ENCODE results near the gene BTBD7. TPM values are rescaled to one million over a fixed set of nuclear protein-coding genes. Genes with fewer than 3 reads are reported as not detected.
"Not testable (repeated sequence)": the region's sequence is repeated elsewhere in the genome, so short reads cannot be mapped to it uniquely, and the experiment has no call there.

The BTBD7 gene, protein sequence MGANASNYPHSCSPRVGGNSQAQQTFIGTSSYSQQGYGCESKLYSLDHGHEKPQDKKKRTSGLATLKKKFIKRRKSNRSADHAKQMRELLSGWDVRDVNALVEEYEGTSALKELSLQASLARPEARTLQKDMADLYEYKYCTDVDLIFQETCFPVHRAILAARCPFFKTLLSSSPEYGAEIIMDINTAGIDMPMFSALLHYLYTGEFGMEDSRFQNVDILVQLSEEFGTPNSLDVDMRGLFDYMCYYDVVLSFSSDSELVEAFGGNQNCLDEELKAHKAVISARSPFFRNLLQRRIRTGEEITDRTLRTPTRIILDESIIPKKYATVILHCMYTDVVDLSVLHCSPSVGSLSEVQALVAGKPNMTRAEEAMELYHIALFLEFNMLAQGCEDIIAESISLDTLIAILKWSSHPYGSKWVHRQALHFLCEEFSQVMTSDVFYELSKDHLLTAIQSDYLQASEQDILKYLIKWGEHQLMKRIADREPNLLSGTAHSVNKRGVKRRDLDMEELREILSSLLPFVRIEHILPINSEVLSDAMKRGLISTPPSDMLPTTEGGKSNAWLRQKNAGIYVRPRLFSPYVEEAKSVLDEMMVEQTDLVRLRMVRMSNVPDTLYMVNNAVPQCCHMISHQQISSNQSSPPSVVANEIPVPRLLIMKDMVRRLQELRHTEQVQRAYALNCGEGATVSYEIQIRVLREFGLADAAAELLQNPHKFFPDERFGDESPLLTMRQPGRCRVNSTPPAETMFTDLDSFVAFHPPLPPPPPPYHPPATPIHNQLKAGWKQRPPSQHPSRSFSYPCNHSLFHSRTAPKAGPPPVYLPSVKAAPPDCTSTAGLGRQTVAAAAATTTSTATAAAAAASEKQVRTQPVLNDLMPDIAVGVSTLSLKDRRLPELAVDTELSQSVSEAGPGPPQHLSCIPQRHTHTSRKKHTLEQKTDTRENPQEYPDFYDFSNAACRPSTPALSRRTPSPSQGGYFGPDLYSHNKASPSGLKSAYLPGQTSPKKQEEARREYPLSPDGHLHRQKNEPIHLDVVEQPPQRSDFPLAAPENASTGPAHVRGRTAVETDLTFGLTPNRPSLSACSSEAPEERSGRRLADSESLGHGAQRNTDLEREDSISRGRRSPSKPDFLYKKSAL
- 31.1 and 32.6 TPM in 2 replicates for total RNA-seq

DNA sequence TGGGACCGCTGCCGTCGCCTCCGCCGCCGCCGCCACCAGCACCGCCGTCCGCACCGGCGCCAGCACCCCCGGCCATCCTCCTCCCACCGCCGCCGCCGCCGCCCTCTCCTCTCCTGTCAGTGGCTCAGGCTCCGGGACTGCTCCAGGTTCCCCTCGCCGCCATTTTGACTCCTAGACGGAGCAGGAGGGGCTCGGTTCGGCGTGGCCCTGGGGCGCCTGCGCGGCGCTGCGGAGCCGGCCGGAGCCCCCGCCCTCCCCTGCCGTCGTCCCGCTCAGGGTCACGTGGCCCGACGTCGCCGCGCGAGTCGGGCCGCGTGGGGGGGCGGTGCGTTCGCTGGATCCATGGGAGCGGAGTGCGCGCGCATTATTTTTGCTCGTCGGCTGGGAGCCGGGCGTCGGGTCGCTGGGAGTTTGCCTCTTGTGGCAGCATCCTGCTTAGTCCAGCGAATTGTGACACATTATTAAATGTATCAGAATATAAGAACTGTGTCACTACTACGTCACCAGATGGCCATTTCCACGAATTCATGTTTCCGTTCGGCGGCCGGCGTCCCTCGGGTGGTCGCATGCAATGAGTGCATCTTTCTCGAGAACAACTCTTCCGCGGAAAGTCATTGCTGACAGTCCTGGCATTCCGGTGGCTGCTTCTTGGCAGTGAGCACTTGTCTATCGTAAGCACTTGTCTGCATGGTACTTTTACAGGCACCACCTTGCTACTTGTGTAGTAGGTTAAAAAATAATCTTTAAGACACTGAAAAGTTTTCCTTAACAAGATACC, at the start of gene BTBD7:
BTBD7 (minus strand) TSS at position 184 of the 778 bp plus-strand sequence. CDS start 36,985 bp downstream, outside the sequence.
- peak; percentile 81 for DNase-seq (ENCODE audit: low read depth, low spot score)

DNA sequence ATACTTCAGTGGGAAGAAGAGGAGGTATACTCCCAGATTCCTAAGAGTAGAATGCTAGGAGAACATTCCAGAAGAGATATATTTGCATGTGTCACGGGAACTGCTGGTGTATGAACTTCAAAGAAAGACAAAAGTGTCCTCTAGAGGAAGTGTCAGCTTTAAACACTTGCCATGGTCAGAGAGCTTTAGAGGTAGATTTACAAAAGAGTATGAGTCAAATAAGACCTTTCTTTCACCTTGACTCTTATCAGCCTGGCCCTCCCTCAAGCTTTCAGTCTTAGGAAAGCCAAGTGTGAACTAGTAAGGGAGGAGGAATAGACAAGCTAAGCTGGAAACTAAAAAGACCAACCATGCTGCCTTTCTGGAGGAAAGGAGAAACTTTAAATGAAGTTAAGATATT, 48.8 kb upstream of the BTBD7 start:
- no peak for DNase-seq (ENCODE audit: low read depth, low spot score)

DNA sequence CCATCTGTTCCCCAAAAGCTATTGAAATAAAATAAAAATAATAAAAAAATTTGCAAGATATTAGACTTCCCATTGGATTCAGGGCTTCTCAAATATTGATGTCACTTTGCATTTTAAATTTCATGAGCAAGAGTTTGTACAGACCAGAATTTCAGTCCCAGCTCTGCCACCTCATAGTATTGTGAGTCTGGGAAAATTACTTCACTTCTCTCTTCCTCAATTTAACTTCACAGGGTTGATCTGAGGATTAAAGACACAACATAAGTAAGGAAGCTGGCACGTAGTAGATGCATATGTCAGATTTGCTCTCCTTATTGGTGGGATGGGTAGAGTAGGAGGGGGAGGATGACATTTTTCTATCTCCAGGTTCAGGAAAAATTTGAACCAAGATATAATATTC, 47.0 kb upstream of the BTBD7 start:
- DNase-seq (ENCODE audit: low read depth, low spot score) = no peak

DNA sequence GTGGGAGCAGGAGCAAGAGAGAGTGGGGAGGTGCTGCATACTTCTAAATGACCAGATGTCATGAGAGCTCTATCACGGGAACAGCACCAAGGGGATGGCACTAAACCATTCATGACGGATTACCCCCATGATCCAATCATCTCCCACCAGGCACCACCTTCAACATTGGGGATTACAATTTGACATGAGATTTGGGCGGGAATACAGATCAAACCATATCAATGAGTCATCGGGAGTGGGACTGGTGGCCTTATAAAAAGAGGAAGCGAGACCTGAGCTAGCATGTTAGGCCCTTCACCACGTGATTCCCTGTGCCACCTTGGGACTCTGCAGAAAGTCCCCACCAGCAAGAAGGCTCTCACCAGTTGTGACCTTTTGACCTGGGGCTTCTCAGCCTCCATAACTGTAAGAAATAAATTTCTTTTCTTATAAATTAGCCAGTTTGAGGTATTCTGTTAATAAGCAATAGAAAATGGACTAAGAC, 42.9 kb upstream of the BTBD7 start:
- no peak for DNase-seq (ENCODE audit: low read depth, low spot score)

DNA sequence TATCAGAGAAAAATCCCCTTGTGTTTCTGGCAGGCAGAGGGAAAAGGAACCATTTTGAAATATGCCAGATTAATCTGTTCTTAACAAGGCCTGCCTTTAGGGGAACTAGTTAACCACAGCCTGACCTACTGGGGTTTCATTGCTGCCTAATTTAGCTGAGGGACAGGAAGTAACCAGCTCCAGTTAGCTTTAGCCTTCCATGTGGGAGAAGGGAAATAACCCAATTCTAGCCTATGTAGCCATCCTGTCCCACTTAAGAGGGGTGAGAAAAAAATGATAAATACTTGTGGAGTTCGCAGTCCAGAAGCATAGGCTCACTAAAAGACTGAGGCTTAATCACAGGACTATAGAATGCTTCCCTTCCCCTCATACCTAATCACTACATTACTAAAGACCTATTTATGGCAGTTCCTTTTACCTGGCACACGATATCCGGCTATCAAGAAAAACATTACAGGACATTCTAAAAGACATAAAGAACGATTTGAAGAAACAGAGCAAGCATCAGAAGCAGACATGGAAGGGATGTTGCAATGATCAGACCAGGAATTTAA, 37.0 kb upstream of the BTBD7 start:
- no peak for DNase-seq (ENCODE audit: low read depth, low spot score)

DNA sequence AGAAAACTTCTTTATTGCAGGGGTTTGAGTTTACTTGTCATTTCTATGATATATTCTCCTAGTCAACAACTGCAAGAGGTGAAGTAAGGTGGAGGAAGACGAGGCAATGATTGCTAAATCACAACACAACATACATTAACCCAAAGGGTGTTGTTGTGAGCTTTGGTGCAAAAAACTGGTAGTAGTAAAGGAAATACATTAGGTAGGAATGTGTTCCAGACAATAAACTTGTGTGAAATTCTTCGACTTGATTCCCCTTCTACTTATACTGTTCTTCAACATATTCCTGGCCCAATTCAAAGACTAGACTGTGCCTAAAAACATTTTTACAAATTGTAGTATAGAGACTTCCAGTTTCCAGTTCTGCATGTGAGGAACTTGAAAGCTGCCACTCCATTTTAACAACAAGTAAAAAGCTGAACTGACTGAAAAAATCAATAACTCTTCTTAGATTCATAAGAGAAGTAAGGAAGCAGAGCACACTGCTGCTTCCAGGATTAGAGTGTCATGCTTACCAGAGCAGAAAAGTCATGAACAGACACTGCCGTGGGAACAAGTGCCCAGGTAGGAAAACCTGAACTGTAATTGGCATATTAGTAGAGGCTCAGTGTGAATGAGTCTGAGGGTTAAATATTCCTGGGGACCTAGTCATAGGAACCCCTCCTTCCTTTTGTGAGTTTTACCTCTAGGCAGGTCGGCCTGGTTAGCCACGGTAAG, 36.3 kb upstream of the BTBD7 start:
- no peak for DNase-seq (ENCODE audit: low read depth, low spot score)

DNA sequence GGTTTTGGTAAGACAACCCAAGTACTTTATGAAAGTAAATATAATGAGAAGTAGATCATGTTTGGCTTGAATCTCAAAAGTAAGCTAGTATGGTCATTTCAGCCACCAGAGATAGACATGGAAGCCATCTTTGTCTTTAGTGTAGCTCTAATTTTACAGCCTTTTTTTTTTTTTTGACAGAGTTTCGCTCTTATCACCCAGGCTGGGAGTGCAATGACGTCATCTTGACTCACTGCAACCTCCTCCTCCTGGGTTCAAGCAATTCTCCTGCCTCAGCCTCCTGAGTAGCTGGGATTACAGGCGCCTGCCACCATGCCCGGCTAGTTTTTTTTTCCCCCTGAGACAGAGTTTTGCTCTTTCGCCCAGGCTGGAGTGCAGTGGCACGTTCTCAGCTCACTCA, 22.0 kb upstream of the BTBD7 start:
- not testable (repeated sequence) for DNase-seq (ENCODE audit: low read depth, low spot score)

DNA sequence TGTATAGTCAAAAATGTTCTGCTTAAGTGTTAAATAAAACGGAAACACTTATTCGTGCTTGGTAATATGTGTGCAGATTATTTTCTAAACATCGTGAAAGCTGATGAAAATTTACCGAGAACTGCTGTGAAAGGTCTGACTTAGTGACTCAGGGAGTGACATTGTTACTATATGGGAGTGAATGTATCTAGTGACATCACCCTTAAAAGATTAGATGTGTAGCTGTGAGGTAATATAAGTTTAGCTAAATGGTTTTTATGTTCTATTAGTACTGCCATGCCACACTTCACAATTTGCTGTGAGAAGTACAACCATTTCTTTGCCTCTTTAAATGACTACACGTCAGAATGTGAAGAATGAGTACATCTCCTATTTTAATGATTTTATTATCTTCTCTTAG, 15.5 kb upstream of the BTBD7 start:
- no peak for DNase-seq (ENCODE audit: low read depth, low spot score)

DNA sequence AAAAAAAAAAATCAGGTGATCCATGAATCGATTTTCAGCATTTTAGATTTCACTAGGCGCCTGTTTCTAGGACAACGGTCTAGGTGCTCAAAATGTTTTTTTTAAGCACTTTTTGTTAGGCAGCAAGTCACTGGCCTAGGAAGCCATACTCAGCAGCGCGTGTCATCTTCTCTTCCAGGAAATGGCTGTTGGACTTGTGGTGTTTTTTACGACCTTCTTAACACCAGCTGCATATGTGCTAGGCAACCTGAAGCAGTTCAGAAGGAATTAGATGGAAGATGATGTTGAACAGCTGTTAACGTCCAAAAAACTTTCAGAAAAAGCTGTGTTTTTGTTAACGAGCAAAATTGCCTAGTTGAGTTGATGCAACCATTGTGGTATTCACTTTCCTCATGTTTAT, 15.0 kb upstream of the BTBD7 start:
- no peak for DNase-seq (ENCODE audit: low read depth, low spot score)

DNA sequence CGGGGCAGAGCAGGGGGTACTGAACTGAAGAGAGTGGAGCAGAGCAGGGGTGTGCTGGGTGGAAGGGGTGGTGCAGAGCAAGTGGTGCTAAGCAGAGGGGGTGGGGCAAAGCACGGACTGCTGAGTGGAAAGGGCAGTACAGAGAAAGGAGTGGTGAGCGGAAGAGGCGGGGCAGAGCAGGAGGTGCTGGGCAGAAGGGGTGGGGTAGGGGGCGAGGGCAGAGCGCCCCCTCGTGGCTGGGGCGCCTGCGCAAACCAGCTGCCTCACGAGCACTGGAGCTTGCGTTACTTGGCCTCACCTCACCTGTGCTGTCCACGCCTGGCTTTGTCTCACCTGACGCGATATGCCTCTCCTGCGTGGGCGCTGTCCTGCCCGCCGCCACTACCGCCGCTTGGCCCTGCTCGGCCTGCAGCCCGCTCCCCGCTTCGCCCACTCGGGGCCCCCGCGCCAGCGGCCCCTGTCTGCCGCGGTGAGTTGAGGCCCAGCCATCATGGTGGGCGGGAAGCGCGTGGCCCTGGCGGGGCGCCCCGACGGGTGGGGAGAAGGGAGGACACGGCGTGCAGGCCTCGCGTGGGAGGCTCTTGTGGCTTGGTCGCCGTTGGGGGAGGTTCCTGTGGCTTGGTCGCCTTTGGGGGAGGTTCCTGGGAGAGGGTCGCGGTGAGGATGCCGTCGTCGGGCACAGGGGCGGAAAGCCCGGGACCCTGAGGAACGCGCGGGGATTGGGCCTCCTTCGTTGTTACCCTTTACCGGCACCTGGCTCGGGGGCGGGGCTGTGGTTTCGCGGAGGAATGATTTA, 14.3 kb upstream of the BTBD7 start, which contains the start of gene COX8C:
COX8C (plus strand) TSS at position 257 of the 796 bp plus-strand sequence; CDS start at position 344, 87 bp downstream.
- DNase-seq (ENCODE audit: low read depth, low spot score) = no peak

DNA sequence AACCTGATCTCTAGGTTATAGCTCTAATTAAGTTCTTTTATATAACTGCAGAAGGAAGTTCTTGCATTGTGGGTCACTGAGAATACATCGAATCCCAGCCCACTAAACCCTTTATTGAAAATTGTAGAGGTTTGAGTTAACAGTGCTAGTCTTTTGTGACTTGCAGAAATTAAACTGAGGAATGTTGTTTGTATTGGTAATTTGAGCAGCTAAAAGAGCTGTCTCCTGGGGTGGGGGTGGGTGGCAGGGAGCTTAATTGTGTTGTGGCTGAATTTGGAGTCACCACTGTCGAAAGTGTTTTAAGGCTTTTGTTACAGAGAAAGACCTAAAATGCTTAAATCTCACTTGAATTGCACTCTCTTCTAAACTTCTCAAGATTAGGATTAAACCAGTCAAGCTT, 11.0 kb upstream of the BTBD7 start:
- DNase-seq (ENCODE audit: low read depth, low spot score) = no peak

DNA sequence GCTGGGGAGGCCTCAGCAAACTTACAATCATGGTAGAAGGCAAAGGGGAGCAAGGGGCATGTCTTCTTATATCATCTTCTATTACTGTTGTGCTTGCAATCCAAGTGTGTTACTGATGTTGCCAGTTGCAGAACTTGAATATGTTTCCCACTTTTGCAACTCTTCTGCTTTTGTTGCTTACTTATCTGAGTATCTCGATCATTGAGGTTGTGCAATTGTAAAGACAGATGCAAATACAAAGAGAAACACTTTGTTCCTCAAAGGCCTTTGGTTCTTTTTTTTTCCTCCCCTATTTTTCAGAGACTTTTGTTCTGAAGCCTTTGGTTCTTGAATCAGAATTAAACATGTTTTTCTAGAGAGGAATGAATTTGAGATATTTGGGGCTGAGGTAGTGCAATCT, 10.4 kb upstream of the BTBD7 start:
- DNase-seq (ENCODE audit: low read depth, low spot score) = no peak

DNA sequence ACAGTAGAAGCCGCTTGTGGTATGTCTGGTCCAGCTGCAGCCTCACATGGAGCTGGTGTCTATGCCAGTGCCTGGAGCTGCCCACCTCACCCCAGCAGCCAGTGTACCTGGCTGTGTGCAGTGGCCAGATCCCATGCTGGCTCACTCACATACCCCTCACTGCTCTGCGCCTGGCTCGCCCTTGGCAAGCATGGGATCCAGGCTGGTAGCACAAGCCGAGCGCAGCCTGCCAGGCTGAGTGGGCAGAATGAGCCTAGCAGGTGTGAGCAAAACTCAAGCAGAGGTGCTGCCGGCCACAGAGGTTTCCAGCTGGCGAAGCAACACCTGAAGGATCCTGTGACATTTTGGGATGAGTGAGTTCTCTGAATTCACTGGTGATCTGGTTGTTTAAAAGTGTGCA, 5.0 kb upstream of the BTBD7 start:
- DNase-seq (ENCODE audit: low read depth, low spot score) = no peak

DNA sequence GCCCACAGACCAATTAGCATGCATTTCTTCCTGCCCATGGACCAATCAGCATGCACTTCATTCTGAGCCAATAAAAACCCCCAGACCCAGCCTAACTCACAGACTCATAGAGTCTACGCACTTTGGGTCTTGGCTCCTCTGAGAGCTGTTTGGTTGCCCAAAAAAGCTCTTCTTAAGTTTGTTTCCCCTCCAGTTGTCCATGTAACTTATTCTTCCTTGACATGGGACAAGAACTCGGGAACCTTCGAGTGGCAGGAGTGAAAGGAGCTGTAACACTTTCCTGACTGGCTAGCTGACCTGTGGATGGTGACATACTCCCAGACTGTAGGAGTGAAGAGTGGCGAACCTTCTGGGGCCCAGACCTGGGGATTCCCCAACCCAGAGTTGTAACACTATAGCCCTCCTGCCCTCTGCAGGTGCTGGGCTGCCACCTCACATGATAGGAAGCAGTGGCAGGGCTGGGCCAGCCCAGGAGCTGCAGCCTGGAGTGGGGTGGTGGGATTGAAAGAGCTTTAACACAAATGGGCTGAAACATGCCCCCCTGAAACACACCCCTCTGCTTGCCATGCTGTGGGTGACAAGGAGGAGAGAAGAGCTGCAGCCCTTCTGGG, 4.4 kb upstream of the BTBD7 start:
- DNase-seq (ENCODE audit: low read depth, low spot score) = no peak

DNA sequence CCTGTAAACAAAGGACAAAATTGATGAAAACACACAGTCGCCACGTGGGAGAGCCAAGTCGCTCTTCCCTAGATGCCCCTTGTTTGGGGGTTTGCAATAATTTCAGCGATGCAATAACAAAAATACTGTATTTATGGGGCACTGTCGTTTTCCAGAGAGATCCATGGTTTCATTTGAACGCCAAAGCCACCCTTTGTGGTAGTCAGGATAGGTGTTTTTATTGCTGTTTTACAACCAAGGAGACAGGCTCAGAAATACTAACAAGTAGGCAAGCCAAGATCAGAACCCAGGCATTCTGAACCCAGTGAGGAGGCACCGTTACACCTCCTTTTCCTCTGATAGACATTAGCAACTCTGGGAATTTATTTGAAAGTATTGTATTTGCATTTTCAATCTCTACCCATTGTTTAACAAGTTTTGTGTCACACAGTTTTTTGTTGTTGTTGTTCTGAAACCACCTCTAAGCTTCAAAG, 831 bp upstream of the BTBD7 start:
- no peak for DNase-seq (ENCODE audit: low read depth, low spot score)

DNA sequence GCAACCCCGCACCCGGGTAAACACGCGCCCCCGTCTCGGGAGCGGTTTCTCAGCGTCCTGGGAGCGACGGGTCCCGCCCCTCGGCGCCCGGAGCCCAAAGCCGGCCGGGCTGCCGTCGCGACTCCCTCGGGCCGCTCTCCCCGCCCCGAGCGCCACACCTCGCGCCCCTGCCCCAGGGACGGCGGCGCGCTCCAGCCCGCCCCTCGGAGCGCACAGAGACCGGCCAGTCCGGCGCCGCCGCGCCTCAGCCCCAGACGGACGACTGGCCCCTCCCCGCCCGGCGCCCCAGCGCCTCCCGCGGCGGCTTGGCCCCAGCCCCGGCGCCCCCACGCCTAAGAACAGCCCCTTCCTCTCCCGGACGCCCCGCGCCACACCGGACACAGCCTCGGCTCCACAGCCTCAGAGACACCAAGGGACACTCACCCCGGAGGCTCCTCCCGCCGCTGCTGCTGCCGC, 411 bp downstream of the BTBD7 start:
- no peak for DNase-seq (ENCODE audit: low read depth, low spot score)

DNA sequence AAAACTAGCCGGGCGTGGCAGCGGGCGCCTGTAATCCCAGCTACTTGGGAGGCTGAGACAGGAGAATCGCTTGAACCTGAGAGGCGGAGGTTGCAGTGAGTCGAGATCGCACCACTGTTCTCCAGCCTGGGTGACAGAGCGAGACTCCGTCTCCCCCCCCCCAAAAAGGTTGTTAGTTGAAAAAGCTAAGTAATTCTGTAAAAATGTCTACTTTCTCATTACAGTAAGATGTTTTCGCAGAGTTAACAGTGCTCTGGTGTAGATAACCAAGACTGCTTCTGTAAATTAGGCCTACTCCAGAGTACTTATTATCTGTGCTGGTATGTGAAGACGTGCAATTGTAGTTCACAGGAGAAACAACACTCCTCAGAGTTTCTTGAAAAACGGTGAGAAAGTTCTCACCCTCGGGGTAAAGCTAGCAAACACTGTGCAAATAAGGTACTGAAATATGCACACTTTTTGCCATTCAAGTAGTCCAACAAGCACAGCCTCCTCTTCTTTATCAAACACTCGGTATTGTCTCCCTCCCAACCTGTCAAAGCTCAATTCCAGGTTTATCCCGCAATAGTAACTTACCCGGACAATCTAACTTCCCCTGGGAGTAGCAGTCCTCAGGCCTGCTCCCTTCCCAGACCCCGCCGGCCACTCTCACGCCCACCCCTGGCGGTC, 974 bp downstream of the BTBD7 start:
- no peak for DNase-seq (ENCODE audit: low read depth, low spot score)
